ENCODE measurements around the gene MYBPC3.

Gene MYBPC3

DNA sequence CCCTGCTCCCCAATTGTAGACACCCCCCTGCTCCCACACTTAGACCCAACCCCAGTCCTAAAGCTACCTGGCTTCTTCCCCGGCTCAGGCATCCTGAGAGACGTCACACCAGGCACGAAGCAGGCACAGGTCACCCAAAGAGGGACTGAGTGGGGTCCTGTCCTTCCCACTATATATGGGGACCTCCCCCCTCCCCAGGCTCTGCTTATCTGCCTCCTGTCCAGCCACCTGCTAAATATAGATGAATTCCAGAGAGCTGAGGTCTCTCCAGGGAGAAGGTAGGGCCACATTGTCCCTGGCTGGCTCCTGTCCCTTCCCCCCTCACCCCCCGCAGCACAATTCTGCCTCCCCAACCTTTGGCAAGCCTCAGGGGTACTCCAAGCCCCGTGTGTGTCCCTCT, at the start of gene MYBPC3:
Gene MYBPC3 (minus strand): TSS at position 147 of the 400 bp plus-strand sequence. CDS start 55 bp downstream, at position 92.
- no peak for DNase-seq

- no peak for DNase-seq
Measured at GRCh38 chr11:47400768-47401279, 48.3 kb upstream of the MYBPC3 start.

- no peak for DNase-seq
Measured at GRCh38 chr11:47399860-47400767, 47.6 kb upstream of the MYBPC3 start.

- DNase-seq, result no peak
Measured at GRCh38 chr11:47398551-47398950, 46.0 kb upstream of the MYBPC3 start.

DNA sequence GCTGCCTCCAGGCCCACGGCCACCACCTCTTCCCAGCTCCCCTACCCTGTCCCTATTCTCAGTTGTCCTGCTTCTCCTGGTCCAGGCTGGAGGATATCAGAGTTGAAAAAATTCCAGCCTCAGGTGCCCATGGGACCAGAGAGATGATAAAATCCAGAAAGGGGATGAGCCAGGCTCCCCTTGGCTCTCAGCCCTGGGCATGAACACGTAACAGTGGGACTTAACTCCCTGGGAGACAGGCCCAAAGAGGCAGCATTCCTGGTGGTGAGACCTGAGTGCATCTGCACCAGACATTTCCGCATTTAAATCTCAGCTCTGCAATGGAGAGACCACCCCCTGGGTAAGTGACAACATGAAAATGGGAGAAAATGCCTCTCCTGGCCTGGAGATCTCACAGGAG, 45.5 kb upstream of the MYBPC3 start:
- DNase-seq, result no peak

DNA sequence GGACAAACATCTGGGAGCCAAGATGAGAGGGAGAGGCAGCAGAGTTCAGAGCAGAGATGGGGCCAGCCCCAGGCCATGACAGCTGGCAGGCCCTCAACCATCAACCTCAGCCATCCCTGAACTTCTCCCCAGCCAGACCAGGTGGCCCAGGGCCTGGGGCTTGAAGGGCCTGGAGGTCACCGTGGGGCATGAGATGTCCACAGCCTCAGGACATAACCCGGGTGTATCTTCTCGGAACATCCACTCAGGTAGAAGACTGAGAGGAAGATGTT, 43.5 kb upstream of the MYBPC3 start:
- no peak for DNase-seq

DNA sequence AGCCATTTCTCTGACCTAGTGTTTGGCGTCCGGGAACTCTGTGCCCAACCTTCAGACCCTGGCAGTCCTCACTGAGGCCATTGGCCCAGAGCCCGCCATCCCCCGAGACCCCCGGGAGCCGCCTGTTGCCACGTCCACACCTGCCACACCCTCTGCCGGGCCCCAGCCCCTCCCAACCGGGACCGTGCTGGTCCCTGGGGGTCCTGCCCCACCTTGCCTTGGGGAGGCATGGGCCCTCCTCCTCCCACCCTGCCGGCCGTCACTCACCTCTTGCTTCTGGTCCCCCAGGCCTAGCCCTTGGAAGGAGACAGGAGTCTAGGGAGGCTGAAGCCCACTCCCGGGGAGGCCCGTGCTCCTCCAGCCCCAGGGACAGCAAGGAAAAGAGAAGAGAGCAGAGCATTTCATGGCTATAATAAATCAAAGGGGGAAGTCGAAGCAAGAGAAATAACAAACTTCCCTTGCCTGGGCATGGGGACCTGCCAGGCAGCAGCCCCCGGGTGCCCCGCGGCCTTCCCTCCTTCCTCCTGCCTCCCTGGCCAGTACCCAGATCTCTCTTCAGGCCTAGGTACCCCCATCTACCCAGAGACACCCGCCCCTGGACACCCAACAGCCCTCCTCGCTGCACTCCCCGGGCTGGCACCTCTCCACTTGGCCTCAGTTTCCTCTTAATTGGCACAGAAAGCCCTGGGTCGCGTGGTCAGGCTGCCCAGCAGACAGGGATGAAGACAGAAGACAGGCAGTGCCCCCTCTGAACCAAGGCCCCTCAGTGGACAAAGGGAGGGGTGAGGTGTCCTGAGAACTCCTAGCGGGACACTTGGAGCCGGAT, 42.9 kb upstream of the MYBPC3 start:
- no peak for DNase-seq

DNA sequence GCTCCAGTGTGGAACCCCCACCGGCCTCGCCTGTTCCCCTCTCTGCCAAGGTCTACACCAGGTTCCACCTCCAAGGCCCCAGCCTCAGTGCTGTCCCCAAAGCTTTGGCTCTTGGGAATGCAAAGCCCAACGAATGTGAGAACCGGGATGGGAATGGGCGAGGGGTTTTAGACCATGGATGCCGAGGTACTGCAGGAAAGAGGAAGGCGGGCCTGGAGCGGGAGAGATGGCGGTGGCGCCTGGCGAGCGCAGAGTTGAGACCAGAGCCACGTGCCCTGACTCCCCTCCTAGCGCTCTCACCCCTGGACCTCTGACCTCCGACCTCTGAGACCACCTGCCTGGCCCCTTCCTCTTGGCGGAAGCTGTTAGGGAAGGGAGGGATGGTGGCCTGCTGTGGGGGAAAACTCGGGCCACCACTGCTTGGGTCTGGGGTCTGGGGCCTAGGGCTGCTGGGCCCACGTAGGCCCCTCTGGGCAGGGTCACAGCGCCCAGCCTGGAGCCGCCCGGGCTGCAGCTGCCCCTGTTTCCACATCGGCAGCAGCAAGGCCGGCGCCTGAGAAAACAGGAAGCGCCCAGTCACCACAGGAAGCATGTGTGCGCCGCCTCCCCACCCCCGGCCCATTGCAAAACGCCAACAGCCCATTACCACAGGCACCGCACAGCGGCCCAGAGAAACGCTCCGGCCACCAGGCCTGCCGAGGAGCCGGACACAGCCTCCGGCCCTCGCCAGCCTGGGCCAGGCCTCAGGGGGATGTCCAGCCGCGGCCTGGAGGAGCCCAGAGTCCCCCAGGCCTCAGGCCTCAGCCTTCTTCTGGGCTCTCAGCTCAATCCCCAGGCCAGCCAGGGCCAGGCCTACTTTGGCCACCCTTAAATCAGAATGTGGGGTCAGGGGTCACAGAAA, 42.1 kb upstream of the MYBPC3 start:
- no peak for DNase-seq

- DNase-seq, result no peak
Measured at GRCh38 chr11:47394050-47394321, 41.5 kb upstream of the MYBPC3 start.

- DNase-seq, result no peak
Measured at GRCh38 chr11:47393163-47394049, 40.9 kb upstream of the MYBPC3 start.

DNA sequence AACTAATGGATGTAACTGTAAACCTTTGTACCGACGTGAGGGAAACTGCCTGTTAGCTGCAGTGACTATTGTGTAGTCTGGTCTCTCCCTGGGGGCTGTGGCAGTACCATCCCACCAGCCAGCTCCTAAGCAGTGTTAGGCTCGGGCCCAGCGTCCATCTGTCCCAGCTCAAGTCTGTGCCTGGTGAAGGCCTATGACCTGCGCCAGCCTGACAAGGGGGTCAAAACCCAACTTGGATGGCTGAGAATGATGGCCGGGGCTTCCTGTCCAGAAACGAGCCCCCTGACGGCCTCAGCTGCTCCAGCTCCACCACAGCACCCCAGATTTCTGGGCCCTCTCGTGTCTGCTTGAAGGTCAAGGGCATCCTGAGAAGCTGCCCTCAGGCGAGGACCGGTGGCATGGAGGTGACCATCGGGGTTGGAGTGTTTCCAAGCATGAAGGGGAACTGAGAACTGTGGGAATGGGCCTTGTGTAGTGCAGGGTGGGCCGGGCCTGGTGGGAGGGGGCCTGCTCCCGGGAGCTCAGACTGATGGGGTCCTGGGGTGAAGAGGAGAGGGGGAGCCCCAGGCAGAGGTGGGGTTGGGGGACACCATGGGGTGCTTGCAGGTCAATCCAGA, 40.2 kb upstream of the MYBPC3 start:
- no peak for DNase-seq

- no peak for DNase-seq
Measured at GRCh38 chr11:47391711-47392432, 39.4 kb upstream of the MYBPC3 start.

DNA sequence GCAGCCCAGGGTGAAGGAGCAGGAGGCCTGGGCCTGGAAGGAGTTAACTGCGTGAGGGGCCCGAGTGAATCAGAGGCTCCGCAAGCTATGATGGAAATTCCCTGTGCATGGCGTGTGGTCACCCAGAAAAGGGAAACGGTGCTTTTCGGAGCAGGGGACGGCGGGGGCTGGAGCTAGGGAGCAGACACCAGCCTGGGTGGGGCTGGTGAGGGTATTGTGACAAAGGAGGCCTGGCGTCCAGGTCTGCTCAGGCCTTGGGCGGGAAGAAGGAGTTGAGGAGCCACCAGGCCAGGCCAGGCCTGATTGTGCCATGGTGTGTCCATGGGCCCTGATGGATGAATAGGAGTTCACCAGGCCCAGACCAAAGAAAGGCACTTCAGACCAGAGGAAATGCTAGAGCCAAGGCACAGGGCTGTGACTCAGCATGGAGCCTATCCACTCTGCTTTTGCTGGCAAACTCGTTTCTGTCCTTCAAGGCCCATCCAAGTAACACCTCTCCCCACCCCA, 38.6 kb upstream of the MYBPC3 start:
- DNase-seq, result no peak

DNA sequence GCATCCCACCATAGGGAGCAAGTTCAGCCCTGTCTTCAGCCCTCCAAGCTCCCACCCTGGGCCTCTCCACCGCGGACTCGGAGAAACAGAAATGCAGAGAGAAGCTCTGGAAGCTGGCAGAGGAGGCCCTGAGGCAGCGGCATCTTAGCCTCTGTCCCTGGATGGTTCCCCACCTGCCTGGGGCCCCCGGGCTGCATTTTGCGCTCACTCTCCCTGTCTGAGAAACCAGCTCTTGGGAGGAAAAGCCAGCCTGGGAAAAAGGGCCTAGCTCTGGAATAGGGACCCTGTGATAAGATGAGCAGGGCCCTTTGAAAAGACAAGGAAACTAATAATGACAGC, 37.9 kb upstream of the MYBPC3 start:
- DNase-seq, result no peak

GRCh38 chr11:47389577-47390421, 37.3 kb upstream of the MYBPC3 start:
- DNase-seq, result no peak

DNA sequence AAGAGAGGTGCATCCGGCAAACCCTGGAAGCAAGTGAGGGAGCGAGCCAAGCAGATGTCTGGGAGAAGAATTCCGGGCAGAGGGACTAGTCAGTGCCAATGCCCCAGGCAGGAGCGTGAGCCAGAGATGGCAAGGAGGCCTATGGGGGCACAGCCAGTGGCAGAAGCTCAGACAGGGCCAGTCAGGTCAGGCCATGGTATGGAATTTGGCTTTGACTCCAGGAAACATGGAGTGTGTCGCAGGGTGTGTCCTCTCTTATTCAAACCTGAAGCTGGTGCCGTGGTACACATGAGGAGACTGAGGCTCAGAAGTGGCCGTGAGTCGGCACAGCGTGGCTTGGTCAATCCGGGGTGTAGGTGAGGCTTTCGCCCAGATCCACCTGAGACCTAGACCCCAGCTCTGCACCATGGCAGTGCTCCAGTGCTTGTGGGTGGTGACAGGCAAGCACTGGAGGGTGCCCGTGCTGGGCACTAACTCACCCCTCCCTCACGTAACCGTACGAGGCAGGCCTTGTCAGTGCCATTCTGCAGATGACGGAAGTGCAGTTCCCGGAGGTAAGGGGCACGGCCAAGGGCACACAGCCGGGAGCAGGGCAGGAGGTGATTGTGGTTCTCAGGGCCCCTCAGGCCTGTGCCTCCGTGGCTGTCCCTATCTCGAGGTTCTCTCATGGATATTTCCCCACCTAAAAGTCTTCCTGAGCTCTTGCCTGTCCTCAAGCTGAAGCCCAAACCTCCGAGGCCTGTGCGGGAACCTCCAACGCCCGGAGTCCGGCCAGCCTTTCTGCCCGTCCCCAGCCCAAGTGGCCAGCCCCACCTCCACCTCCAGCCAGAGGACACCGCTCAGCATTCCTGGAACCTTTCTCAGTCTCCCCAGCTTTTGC, 36.4 kb upstream of the MYBPC3 start:
- no peak for DNase-seq

DNA sequence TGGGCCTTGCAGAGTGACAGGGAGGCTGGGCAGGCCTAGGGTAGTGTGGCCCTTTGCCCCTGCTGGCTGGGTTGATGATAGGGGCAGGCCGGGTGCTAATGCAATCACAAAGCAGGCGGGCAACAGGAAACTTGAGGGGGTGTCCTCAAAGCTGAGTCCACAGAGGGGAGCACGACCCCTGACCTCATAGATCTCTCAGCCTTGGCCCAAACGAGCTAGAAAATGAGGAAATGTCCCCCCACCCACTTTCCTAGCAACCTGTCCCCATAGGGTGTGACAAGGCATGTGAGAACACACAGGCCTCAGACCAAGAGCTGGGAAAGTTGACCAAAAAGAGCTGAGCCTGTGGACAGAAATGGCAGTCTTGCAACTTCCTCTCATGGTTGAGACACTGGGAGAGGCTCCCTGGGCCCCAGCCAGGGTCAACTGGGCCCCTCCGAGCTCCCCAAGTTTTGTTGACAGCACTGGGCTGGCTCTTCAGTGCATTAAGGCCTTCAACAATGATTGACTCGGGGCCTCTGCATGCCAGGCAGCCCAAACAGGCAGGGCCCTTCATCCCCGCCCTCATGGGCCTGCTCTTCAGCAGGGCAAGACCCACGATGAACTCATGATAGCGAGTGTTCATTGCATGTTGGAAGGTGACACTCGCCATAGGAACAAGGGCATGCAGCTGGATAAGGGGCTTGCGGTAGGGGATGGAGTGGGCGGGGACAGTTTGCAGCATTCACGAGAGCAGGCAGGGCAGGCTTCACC, 35.6 kb upstream of the MYBPC3 start:
- DNase-seq, result no peak

- DNase-seq, result no peak
Measured at GRCh38 chr11:47384498-47384897, 32.0 kb upstream of the MYBPC3 start.
